Testis (tissue), 2 donors: ENCODE data around the gene SLC6A5.

Experiments
- CTCF ChIP-seq, 3 experiments: fragments of 450-650 bp in 2 of 3; fragments of 200-600 bp in 1 of 3; sonication (generic) in 1 of 3; IDR thresholded peaks; one replicate each; pipeline ENCODE4 v1.5.1; 2016 to 2019; ENCODE audit warnings: antibody characterized with exemption in 3 of 3, mild to moderate bottlenecking in 2 of 3, moderate library complexity in 1 of 3
- POLR2A ChIP-seq: fragments of 450-650 bp; IDR thresholded peaks from one replicate; pipeline ENCODE4 v1.6.1; 2017; ENCODE audit warnings: antibody characterized with exemption, mild to moderate bottlenecking, moderate library complexity

- TF ChIP-seq POLR2A (no peak), CTCF (IDR thresholded peaks at IDR 0.05) (no peak)
Measured at GRCh38 chr11:20604295-20604803, 4.9 kb downstream of the SLC6A5 start.
